Ishikawa (cell line): Measurements from ENCODE around the gene ADGRG6.

Source experiments
- CEBPB ChIP-seq: IDR thresholded peaks from 2 replicates; pipeline ENCODE4 v1.6.1; 2012
- CREB1 ChIP-seq: IDR thresholded peaks from 2 replicates; pipeline ENCODE4 v1.6.1; 2012; ENCODE audit warnings: low read depth
- EGR1 ChIP-seq: IDR thresholded peaks from 2 replicates; pipeline ENCODE4 v1.6.1; 2012
- EP300 ChIP-seq: IDR thresholded peaks from 2 replicates; pipeline ENCODE4 v1.6.1; 2012; ENCODE audit warnings: borderline replicate concordance
- FOXM1 ChIP-seq: IDR thresholded peaks from 2 replicates; pipeline ENCODE4 v1.6.1; 2012; ENCODE audit warnings: low read depth, borderline replicate concordance
- MAX ChIP-seq: IDR thresholded peaks from 2 replicates; pipeline ENCODE4 v1.6.1; 2012
- NFIC ChIP-seq: IDR thresholded peaks from 2 replicates; pipeline ENCODE4 v1.6.1; 2012
- RAD21 ChIP-seq: IDR thresholded peaks from 2 replicates; pipeline ENCODE4 v1.6.1; 2012; ENCODE audit warnings: low read depth
- TAF1 ChIP-seq: IDR thresholded peaks from 2 replicates; pipeline ENCODE4 v1.6.1; 2012; ENCODE audit warnings: low read depth, mild to moderate bottlenecking
- TCF12 ChIP-seq: IDR thresholded peaks from 2 replicates; pipeline ENCODE4 v1.6.1; 2012; ENCODE audit warnings: low read depth
- TEAD4 ChIP-seq: IDR thresholded peaks from 2 replicates; pipeline ENCODE4 v1.6.1; 2012
- YY1 ChIP-seq: IDR thresholded peaks from 2 replicates; pipeline ENCODE4 v1.6.1; 2012; ENCODE audit warnings: low read depth
- ZBTB7A ChIP-seq: IDR thresholded peaks from 2 replicates; pipeline ENCODE4 v1.6.1; 2012; ENCODE audit warnings: low read depth
- TF ChIP-seq, protein P1 (sequence below): IDR thresholded peaks from 2 replicates; pipeline ENCODE4 v1.6.1; 2012; ENCODE audit warnings: low read depth, mild to moderate bottlenecking
- TF ChIP-seq, protein P2 (sequence below): IDR thresholded peaks from 2 replicates; pipeline ENCODE4 v1.6.1; 2012

The ADGRG6 gene

GRCh38 chr6:142294679-142295078 is 7.1 kb upstream of the ADGRG6 start:
- TF ChIP-seq, protein P1, sequence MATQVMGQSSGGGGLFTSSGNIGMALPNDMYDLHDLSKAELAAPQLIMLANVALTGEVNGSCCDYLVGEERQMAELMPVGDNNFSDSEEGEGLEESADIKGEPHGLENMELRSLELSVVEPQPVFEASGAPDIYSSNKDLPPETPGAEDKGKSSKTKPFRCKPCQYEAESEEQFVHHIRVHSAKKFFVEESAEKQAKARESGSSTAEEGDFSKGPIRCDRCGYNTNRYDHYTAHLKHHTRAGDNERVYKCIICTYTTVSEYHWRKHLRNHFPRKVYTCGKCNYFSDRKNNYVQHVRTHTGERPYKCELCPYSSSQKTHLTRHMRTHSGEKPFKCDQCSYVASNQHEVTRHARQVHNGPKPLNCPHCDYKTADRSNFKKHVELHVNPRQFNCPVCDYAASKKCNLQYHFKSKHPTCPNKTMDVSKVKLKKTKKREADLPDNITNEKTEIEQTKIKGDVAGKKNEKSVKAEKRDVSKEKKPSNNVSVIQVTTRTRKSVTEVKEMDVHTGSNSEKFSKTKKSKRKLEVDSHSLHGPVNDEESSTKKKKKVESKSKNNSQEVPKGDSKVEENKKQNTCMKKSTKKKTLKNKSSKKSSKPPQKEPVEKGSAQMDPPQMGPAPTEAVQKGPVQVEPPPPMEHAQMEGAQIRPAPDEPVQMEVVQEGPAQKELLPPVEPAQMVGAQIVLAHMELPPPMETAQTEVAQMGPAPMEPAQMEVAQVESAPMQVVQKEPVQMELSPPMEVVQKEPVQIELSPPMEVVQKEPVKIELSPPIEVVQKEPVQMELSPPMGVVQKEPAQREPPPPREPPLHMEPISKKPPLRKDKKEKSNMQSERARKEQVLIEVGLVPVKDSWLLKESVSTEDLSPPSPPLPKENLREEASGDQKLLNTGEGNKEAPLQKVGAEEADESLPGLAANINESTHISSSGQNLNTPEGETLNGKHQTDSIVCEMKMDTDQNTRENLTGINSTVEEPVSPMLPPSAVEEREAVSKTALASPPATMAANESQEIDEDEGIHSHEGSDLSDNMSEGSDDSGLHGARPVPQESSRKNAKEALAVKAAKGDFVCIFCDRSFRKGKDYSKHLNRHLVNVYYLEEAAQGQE: no peak
- TF ChIP-seq NFIC (no peak), TAF1 (no peak), EP300 (no peak), EGR1 (no peak), CREB1 (no peak), MAX (no peak), YY1 (no peak), RAD21 (no peak), FOXM1 (no peak), ZBTB7A (no peak), CEBPB (no peak), TEAD4 (no peak), TCF12 (no peak)
- TF ChIP-seq, protein P2, sequence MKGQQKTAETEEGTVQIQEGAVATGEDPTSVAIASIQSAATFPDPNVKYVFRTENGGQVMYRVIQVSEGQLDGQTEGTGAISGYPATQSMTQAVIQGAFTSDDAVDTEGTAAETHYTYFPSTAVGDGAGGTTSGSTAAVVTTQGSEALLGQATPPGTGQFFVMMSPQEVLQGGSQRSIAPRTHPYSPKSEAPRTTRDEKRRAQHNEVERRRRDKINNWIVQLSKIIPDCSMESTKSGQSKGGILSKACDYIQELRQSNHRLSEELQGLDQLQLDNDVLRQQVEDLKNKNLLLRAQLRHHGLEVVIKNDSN: no peak

- no peak for TF ChIP-seq CREB1
- no peak for TF ChIP-seq NFIC
- TF ChIP-seq RAD21: no peak
These were observed 4.7 kb upstream of the ADGRG6 start for GRCh38 chr6:142296975-142297604.

GRCh38 chr6:142297605-142297995 is 4.2 kb upstream of the ADGRG6 start:
- TF ChIP-seq, protein P2: no peak
- TF ChIP-seq EP300 (no peak), RAD21 (no peak), YY1 (no peak), TAF1 (no peak), CREB1 (no peak), MAX (no peak), TCF12 (no peak), EGR1 (no peak), CEBPB (no peak), FOXM1 (no peak), NFIC (no peak), TEAD4 (no peak), ZBTB7A (no peak)
- TF ChIP-seq, protein P1: no peak

GRCh38 chr6:142297996-142298753 is 3.6 kb upstream of the ADGRG6 start:
- no peak for TF ChIP-seq TEAD4
- no peak for TF ChIP-seq EP300
- TF ChIP-seq CREB1: no peak
- TF ChIP-seq NFIC: no peak
- no peak for TF ChIP-seq ZBTB7A
- no peak for TF ChIP-seq TAF1
- TF ChIP-seq FOXM1: no peak
- no peak for TF ChIP-seq TCF12

GRCh38 chr6:142300302-142300701 is 1.5 kb upstream of the ADGRG6 start:
- TF ChIP-seq, protein P2: no peak
- no peak for TF ChIP-seq TCF12
- TF ChIP-seq TAF1: no peak
- TF ChIP-seq CREB1: no peak
- no peak for TF ChIP-seq ZBTB7A
- no peak for TF ChIP-seq NFIC
- no peak for TF ChIP-seq TEAD4
